ENCODE results near the gene NISCH.

DNA sequence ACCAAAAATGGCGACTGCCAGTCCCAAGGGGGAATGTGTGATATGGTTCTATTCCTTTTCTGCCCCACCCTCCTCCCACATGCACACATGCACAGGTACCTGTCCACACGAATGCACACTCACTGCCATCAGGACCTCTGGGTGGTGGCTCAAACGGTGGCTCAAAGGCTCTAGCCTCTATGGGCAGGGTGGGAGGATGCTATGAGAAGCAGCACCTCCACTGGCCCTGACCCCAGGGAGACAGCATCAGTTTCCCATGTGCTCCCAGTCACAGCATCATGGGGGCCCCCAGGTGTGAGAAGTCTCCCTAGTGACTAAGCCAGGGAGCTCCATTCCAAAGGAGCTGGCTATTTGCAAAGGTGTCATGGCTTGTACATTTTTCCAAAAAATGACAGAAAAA, 26.4 kb upstream of the NISCH start:
- no peak for TF ChIP-seq CTCF (IDR thresholded peaks at IDR 0.05; ENCODE audit: low read depth, low read length)
- TF ChIP-seq EZH2phosphoT487 (IDR thresholded peaks at IDR 0.05; ENCODE audit: low read depth) = no peak

Measured in OCI-LY3 (cell line).